Psoas muscle (tissue), 8 donors: ENCODE measurements around the gene LTBP1. TPM values are rescaled to one million over a fixed set of nuclear protein-coding genes. Genes with fewer than 3 reads are reported as not detected.

ENCODE experiments used
- ATAC-seq, 4 donors: fragments of 200-7000 bp; cut with Tn5 transposase; one replicate each; pipeline ENCODE4 v1.9.1; 2020; ENCODE audit warnings: moderate library complexity in 3 of 4, mild to moderate bottlenecking in 2 of 4
- DNase-seq, 2 donors: peaks; one replicate each; pipeline ENCODE4 v3.0.0-alpha.2; 2020
- H3K27ac ChIP-seq: fragments of 200-600 bp; one replicate; pipeline ENCODE4 v1.8.0; 2022
- H3K27me3 ChIP-seq, 3 donors: fragments of 200-600 bp in 1 of 3; one replicate each; pipeline versions ENCODE4 v1.6.1 to v1.8.0; 2013 to 2022; ENCODE audit warnings: low read length in 2 of 3, mild to moderate bottlenecking in 2 of 3, moderate library complexity in 1 of 3; ENCODE audit not compliant: insufficient read depth in 3 of 3
- H3K36me3 ChIP-seq, 2 donors: fragments of 200-600 bp in 1 of 2; one replicate each; pipeline versions ENCODE4 v1.6.1 to v1.8.0; 2013 to 2022; ENCODE audit warnings: low read depth in 1 of 2, mild to moderate bottlenecking in 1 of 2, moderate library complexity in 1 of 2; ENCODE audit not compliant: insufficient read depth in 1 of 2
- H3K4me1 ChIP-seq: fragments of 200-600 bp; one replicate; pipeline ENCODE4 v1.8.0; 2022
- H3K4me3 ChIP-seq: fragments of 200-600 bp; one replicate; pipeline ENCODE4 v1.8.0; 2022; ENCODE audit warnings: mild to moderate bottlenecking
- H3K9me3 ChIP-seq: fragments of 200-600 bp; one replicate; pipeline ENCODE4 v1.8.0; 2022
- CTCF ChIP-seq: fragments of 200-600 bp; IDR thresholded peaks from one replicate; pipeline ENCODE4 v1.8.0; 2022; ENCODE audit warnings: antibody characterized with exemption
- WGBS, 3 donors: extraction: QIAGEN DNeasy Blood & Tissue Kit; methylation state at CpG; one replicate each; pipeline versions ENCODE4 v1.1.6 to v1.1.7; 2013; 5-methylcytosine and 5-hydroxymethylcytosine counted together
- intact Hi-C, 2 donors: fragments of 100-400 bp; cut with DNase I; formaldehyde crosslinking; loops; one replicate each; pipeline versions ENCODE4 v1.11.0 to v1.14.2; 2022
- polyA plus RNA-seq, 3 donors: library from polyadenylated mRNA; stranded (reverse); fragments of 200-250 nt; gene quantifications; one replicate each; pipeline ENCODE4 v1.2.3, GENCODE V29; 2013
- total RNA-seq, 4 donors: library from RNA; stranded (reverse); fragmentation: NEBNext Ultra II Directional in 2 of 4; extraction: Animal tissue kit (Norgen Biotek cat#: 25700) in 2 of 4; gene quantifications; one replicate each; pipeline versions ENCODE4 v1.2.1 to v1.2.4, GENCODE V29; 2021 to 2023
- donor health status: healthy with polysubstance abuse.
- donor health status: DM: no; HTN: no; CAD: no; lungs with moderate emphysema.
- donor health status: Bipolar disorder and iron deficiency.
- donor health status: healthy.
- donor health status: DM: yes; HTN: yes; CAD: no.
- donor health status: DM: no; HTN: no; CAD: no.
- donor health status: DM: no; HTN: no; CAD: no.
- donor health status: DM: yes; HTN: yes; CAD: no.

LTBP1 gene
- total and polyA plus RNA-seq, 7 donors, result 5.9 to 26.8 (median 9.5) TPM

DNA sequence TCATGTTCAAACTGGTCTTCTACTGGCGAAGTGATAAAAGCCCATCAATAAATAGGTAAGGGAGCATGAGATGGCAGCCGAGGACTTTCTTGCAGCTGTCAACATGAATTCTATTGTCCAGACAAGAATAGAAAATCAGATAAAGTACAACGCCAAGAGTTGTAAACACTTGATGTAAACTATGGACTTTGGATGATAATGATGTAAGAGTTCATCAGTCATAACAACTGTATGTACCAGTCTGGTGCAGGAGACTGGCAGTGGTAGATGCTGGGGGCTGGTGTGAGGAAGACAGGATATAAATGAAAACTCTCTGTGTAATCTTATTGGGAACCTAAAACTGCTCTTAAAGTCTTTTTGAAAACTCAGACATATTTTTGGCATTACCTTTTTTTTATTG, 373.8 kb downstream of the LTBP1 start:
- intact Hi-C loops, result no loop called here

GRCh38 chr2:33321236-33321771, 374.6 kb downstream of the LTBP1 start:
- peak in 2 of 4 donors; percentile 51 to 59 for ATAC-seq

More for the DNA sequence above, 373.8 kb downstream of the LTBP1 start:
- no peak for DNase-seq
- Histone ChIP-seq H3K27me3 (no peaks in the 10 kb centered on the region), H3K4me1 (peaks cover 19% of the 10 kb centered on the region), H3K36me3 (no peaks in the 10 kb centered on the region), H3K4me3 (no peak overlapping the region), H3K9me3 (no peaks in the 10 kb centered on the region), H3K27ac (no peak overlapping the region)
- peak in 2 of 4 donors; percentile 35 to 42 for ATAC-seq
- WGBS, 3 donors, result 47 to 55% (median 54%) methylated on average over 3 of the region's 3 CpGs
- TF ChIP-seq CTCF, result no peak

DNA sequence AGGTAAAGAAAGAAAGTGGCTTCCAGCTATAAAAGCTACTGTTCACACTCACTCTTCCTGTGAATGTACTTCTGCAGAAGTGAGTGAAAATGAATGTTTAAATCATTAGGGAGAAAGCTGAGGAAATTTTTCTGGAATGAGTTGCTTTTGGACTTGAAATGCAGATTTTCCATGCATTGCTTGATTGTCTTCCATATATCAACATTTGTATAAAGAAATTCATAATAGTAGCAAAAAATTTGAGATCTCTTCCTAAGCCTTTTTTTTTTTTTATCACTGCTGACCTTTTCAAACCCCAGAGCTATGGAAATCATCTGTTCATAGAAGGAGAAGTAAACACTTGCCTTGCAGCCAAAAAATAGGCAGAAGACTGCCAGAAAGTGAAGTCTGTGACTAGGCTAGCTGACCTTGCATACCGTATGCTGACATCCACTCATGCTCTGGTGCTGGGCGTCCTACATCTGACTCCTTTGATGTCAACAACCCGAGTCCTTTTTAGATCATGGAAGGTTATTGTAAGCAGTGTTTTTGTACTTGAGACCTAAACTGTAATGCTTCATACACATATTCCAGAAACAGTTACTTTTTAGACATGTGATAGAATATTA, 375.2 kb downstream of the LTBP1 start:
- intact Hi-C loops, result no loop called here
- peak; percentile 46 to 81 (median 68) for ATAC-seq
- Histone ChIP-seq H3K27ac (no peak overlapping the region), H3K9me3 (no peaks in the 10 kb centered on the region), H3K27me3 (no peaks in the 10 kb centered on the region), H3K4me1 (peaks cover 19% of the 10 kb centered on the region), H3K4me3 (no peak overlapping the region), H3K36me3 (no peaks in the 10 kb centered on the region)
- 4 to 6% (median 5%) methylated on average over 3 of the region's 3 CpGs for WGBS, 3 donors
- TF ChIP-seq CTCF, result no peak
- DNase-seq, result no peak

More at GRCh38 chr2:33321236-33321771, 374.6 kb downstream of the LTBP1 start:
- no peak overlapping the region for H3K4me3 ChIP-seq
- peaks cover 19% of the 10 kb centered on the region for H3K4me1 ChIP-seq
- no peak for DNase-seq
- intact Hi-C loops, result no loop called here
- H3K27ac ChIP-seq, result no peak overlapping the region
- TF ChIP-seq CTCF, result no peak
- H3K9me3 ChIP-seq, result no peaks in the 10 kb centered on the region
- no peaks in the 10 kb centered on the region for H3K36me3 ChIP-seq
- WGBS, 3 donors, result 59 to 73% (median 67%) methylated on average over 8 of the region's 8 CpGs
- no peaks in the 10 kb centered on the region for H3K27me3 ChIP-seq

- intact Hi-C loops, result no loop called here
- Histone ChIP-seq H3K4me1 (peaks cover 19% of the 10 kb centered on the region), H3K36me3 (no peaks in the 10 kb centered on the region), H3K9me3 (no peaks in the 10 kb centered on the region), H3K4me3 (no peak overlapping the region), H3K27me3 (no peaks in the 10 kb centered on the region), H3K27ac (no peak overlapping the region)
- no peak for ATAC-seq
- 58 to 64% (median 59%) methylated on average over 6 of the region's 6 CpGs for WGBS, 3 donors
- TF ChIP-seq CTCF, result no peak
- no peak for DNase-seq
Observed at GRCh38 chr2:33322612-33323011, 375.9 kb downstream of the LTBP1 start.

DNA sequence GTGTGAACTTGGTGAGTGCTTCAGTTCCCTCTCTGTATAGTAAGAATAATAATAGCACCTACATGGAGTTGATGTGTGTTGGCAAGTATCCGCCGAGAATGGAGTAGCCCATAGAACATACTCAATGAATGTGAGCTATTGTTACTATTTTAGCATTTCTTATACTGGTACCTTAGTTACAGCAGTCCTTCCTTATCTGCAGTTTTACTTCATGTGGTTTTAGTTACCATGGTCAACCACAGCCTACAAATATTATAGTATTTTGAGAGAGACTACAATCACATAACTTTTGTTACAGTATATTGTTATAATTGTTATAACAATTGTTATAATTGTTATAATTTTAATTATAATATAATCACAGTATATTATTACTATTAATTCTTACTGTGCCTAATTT, 377.2 kb downstream of the LTBP1 start:
- Histone ChIP-seq H3K4me3 (no peak overlapping the region), H3K9me3 (no peaks in the 10 kb centered on the region), H3K27me3 (no peaks in the 10 kb centered on the region), H3K27ac (no peak overlapping the region), H3K36me3 (no peaks in the 10 kb centered on the region), H3K4me1 (peaks cover 19% of the 10 kb centered on the region)
- DNase-seq, result no peak
- ATAC-seq, result no peak
- 98 to 100% (median 98%) methylated on average over 2 of the region's 2 CpGs for WGBS, 3 donors
- TF ChIP-seq CTCF, result no peak
- intact Hi-C loops, result no loop called here
